Right lobe of liver (tissue), 6 donors: ENCODE data around the gene CENPP. TPM values are rescaled to one million over a fixed set of nuclear protein-coding genes. Genes with fewer than 3 reads are reported as not detected.

ENCODE experiments used
- ATAC-seq, 4 donors: fragments of 200-7000 bp; cut with Tn5 transposase; one replicate each; pipeline ENCODE4 v1.9.1; 2020; ENCODE audit warnings: mild to moderate bottlenecking in 4 of 4, moderate library complexity in 4 of 4
- DNase-seq, 3 donors: peaks; one replicate each; pipeline ENCODE4 v3.0.0-alpha.2; 2020
- H3K27ac ChIP-seq, 3 donors: fragments of 200-600 bp; one replicate each; pipeline ENCODE4 v1.8.0; 2022
- H3K27me3 ChIP-seq, 2 donors: fragments of 200-600 bp; one replicate each; pipeline ENCODE4 v1.8.0; 2022
- H3K36me3 ChIP-seq, 4 donors: fragments of 200-600 bp; sonication (generic) in 1 of 4; one replicate each; pipeline versions ENCODE4 v1.5.1 to v1.8.0; 2017 to 2022; ENCODE audit warnings: control low read depth in 1 of 4
- H3K4me1 ChIP-seq, 4 donors: fragments of 200-600 bp; sonication (generic) in 1 of 4; one replicate each; pipeline versions ENCODE4 v1.5.1 to v1.8.0; 2017 to 2022; ENCODE audit warnings: control low read depth in 1 of 4
- H3K4me3 ChIP-seq, 3 donors: fragments of 200-600 bp; one replicate each; pipeline ENCODE4 v1.8.0; 2022
- H3K9me3 ChIP-seq, 4 donors: fragments of 200-600 bp; sonication (generic) in 1 of 4; one replicate each; pipeline versions ENCODE4 v1.5.1 to v1.8.0; 2017 to 2022; ENCODE audit warnings: control low read depth in 1 of 4
- POLR2A ChIP-seq: fragments of 450-650 bp; IDR thresholded peaks from one replicate; pipeline ENCODE4 v1.6.1; 2017; ENCODE audit warnings: antibody characterized with exemption, mild to moderate bottlenecking
- WGBS: methylation state at CpG from one replicate; pipeline ENCODE4 v1.1.6; 2018; ENCODE audit warnings: low coverage, low lambda C conversion rate; ENCODE audit not compliant: insufficient coverage; ENCODE audit errors: missing lambda C conversion rate; 5-methylcytosine and 5-hydroxymethylcytosine counted together
- intact Hi-C, 2 donors: fragments of 100-400 bp; cut with DNase I; formaldehyde crosslinking; loops; one replicate each; pipeline versions ENCODE4 v1.11.2 to v1.14.1; 2022
- total RNA-seq, 6 experiments: library from RNA; depleted of rRNA in 2 of 6; stranded (reverse); fragments of >200 nt in 2 of 6; fragmentation: NEBNext Ultra II Directional in 3 of 6; extraction: Animal tissue kit (Norgen Biotek cat#: 25700) in 3 of 6; gene quantifications; one replicate each; pipeline versions ENCODE4 v1.1.0 to v1.2.4, GENCODE V29; 2016 to 2023
- TF ChIP-seq, protein P1 (sequence below), 4 donors: fragments of 200-600 bp in 3 of 4; fragments of 450-650 bp in 1 of 4; IDR thresholded peaks; one replicate each; pipeline versions ENCODE4 v1.5.1 to v1.8.0; 2016 to 2022; ENCODE audit warnings: antibody characterized with exemption in 4 of 4, mild to moderate bottlenecking in 2 of 4
- donor health status: DM: no; HTN: yes; CAD: no.
- donor health status: DM: no; HTN: no; CAD: no.
- donor health status: DM: no; HTN: no; CAD: no.
- donor health status: DM: no; HTN: yes; CAD: no.
- donor health status: DM: no; HTN: yes; CAD: no.

Gene CENPP
- total RNA-seq, 6 experiments from 2014 or later = 1.0 to 3.7 (median 1.5) TPM

- ATAC-seq = no peak
- TF ChIP-seq POLR2A = no peak
- TF ChIP-seq, protein P1, sequence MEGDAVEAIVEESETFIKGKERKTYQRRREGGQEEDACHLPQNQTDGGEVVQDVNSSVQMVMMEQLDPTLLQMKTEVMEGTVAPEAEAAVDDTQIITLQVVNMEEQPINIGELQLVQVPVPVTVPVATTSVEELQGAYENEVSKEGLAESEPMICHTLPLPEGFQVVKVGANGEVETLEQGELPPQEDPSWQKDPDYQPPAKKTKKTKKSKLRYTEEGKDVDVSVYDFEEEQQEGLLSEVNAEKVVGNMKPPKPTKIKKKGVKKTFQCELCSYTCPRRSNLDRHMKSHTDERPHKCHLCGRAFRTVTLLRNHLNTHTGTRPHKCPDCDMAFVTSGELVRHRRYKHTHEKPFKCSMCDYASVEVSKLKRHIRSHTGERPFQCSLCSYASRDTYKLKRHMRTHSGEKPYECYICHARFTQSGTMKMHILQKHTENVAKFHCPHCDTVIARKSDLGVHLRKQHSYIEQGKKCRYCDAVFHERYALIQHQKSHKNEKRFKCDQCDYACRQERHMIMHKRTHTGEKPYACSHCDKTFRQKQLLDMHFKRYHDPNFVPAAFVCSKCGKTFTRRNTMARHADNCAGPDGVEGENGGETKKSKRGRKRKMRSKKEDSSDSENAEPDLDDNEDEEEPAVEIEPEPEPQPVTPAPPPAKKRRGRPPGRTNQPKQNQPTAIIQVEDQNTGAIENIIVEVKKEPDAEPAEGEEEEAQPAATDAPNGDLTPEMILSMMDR (IDR thresholded peaks at IDR 0.05) = no peak
- DNase-seq = no peak
- H3K27ac ChIP-seq = no peak overlapping the region
- H3K9me3 ChIP-seq = no peaks in the 10 kb centered on the region
- intact Hi-C loops = no loop called here
- H3K27me3 ChIP-seq = no peaks in the 10 kb centered on the region
- 82% methylated on average over 3 of the region's 5 CpGs for WGBS
- no peak overlapping the region for H3K4me3 ChIP-seq
- H3K4me1 ChIP-seq = peaks cover 0 to 24% (median 2%) of the 10 kb centered on the region in 4 donors
- H3K36me3 ChIP-seq = peaks cover 0 to 3% (median 0%) of the 10 kb centered on the region in 4 donors
Observed at GRCh38 chr9:92612292-92612691, 286.5 kb downstream of the CENPP start.

DNA sequence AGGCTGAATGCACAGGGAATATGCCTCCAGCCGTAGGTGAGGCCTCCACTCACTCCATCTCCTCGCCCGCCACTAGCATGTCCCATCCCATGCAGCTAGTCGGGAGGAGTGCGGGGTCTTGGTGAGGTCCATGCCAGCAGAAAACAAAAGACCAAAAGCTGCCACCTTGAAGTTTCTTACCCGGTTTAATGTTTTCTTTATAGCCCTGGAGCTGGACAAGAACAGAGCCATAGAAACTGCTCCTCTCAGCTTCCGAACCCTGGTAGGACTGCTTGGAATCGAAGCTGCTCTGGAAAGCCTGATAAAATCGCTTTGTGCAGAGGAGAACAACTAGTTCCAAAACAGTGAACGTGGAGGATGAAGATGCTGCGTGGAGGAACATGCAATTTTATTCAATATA lies 287.1 kb downstream of the CENPP start:
- ATAC-seq (no peak), DNase-seq (no peak)
- Histone ChIP-seq H3K4me1 (peaks cover 0 to 25% (median 5%) of the 10 kb centered on the region in 4 donors), H3K36me3 (peaks cover 0 to 3% (median 0%) of the 10 kb centered on the region in 4 donors), H3K9me3 (no peaks in the 10 kb centered on the region), H3K27me3 (no peaks in the 10 kb centered on the region), H3K27ac (no peak overlapping the region), H3K4me3 (no peak overlapping the region)
- 88% methylated on average over 10 of the region's 11 CpGs for WGBS
- TF ChIP-seq, protein P1 (IDR thresholded peaks at IDR 0.05) = no peak
- TF ChIP-seq POLR2A = no peak
- intact Hi-C loops = no loop called here

- H3K27ac ChIP-seq = no peak overlapping the region
- 100% methylated on average over 15 of the region's 23 CpGs for WGBS
Observed at GRCh38 chr9:92613268-92614122, 287.7 kb downstream of the CENPP start.

GRCh38 chr9:92614123-92614510 lies 288.4 kb downstream of the CENPP start:
- intact Hi-C loops = no loop called here
- WGBS = 94% methylated on average over 7 of the region's 9 CpGs
- Histone ChIP-seq H3K27me3 (no peaks in the 10 kb centered on the region), H3K27ac (no peak overlapping the region), H3K4me1 (peaks cover 0 to 38% (median 12%) of the 10 kb centered on the region in 4 donors), H3K9me3 (no peaks in the 10 kb centered on the region), H3K4me3 (no peak overlapping the region), H3K36me3 (peaks cover 0 to 3% (median 0%) of the 10 kb centered on the region in 4 donors)
- no peak for ATAC-seq
- TF ChIP-seq, protein P1 (IDR thresholded peaks at IDR 0.05) = no peak
- no peak for TF ChIP-seq POLR2A
- DNase-seq = no peak

More at GRCh38 chr9:92613268-92614122, 287.7 kb downstream of the CENPP start:
- ATAC-seq (no peak), DNase-seq (no peak)
- H3K27me3 ChIP-seq = no peaks in the 10 kb centered on the region
- H3K4me3 ChIP-seq = no peak overlapping the region
- H3K36me3 ChIP-seq = peaks cover 0 to 3% (median 0%) of the 10 kb centered on the region in 4 donors
- TF ChIP-seq POLR2A = no peak
- TF ChIP-seq, protein P1 (IDR thresholded peaks at IDR 0.05) = no peak
- no peaks in the 10 kb centered on the region for H3K9me3 ChIP-seq
- H3K4me1 ChIP-seq = peaks cover 0 to 32% (median 9%) of the 10 kb centered on the region in 4 donors
- intact Hi-C loops = no loop called here
